Left forelimb (tissue), 1 donor: ENCODE data around the gene TWSG1.
A peak's percentile ranks its signal among the peaks of the same experiment; 100 is the strongest.

Source experiments
- DNase-seq: peaks from one replicate; pipeline ENCODE4 v3.0.0-alpha.2; 2018; ENCODE audit warnings: low spot score

The TWSG1 gene

GRCh38 chr18:9334329-9334972, at the start of gene TWSG1:
TSS of gene TWSG1 (plus strand) at chr18:9334773. CDS start at chr18:9337230, 2,457 bp downstream.
- peak; percentile 98 for DNase-seq

DNA sequence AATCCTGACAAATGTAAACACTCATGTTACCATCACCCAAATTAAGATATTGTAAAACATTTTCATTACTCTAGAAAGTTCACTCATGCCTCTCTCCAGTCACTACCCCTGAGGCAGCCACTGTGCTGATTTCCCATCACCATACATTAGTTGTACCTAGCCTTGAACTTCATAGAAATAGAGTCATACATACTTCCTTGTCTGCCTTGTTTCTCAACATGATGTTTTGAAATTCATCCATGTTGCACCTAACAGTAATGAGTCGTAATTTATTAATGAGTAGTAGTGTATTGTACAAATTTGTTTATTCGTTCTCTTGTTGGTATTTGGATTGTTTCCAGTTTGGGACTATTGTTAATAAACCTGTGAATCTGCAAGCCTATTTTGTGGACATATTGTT, 49.0 kb upstream of the TWSG1 start:
- no peak for DNase-seq

DNA sequence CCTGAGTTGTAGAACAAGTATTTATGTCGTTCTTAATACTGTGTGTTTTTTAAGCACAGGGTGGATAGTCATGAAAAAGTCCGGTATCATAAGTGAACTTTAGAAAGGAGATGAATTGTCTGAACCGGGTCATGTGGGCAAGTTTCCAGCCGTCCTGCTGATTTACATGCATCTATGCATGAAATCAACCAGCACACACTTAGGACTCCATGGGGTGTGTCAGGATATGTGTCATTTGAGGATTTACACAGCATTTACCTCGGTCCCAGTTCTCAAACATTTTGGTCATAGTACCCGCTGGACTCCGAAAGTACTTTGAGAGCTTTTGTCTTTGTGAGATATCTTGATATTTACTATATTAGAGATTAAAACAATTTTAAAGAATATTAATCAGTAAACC, 47.5 kb upstream of the TWSG1 start:
- DNase-seq = no peak

GRCh38 chr18:9289698-9290097, 44.9 kb upstream of the TWSG1 start:
- no peak for DNase-seq

DNA sequence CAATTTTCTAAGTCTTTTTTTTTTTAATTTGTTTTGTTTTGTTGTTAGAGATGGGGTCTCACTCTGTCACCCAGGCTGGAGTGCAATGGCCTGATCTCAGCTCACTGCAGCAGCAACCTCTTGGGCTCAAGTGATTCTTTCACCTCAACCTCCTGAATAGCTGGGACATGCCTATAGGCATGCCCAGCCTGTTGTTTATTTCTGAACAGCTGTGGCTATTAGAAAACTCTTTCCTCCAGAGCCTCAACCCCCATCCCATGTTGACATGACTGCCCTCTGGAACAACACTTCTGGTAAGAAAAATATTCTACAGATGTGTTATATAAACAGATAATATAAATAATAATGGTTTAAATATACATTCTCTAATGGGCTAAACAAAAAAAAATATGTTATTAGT, 44.4 kb upstream of the TWSG1 start:
- no peak for DNase-seq

- DNase-seq = no peak
Observed at GRCh38 chr18:9292047-9292446, 42.5 kb upstream of the TWSG1 start.

DNA sequence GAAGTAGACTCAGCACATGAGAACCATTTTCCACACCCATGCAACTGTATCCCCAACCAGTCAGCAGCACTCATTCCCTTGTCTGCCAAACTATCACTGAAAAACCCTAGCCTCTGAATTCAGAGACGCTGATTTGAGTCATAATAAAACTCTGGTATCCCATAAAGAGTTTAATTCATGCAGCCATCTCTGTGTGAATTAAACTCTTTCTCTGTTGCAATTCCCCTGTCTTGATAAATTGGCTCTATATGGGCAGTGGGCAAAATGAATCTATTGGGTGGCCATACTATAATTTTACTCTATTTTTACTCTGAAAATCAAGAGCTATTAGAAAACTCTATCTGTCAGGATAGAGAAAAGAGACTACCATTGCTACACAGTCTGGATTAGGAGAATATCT, 40.6 kb upstream of the TWSG1 start:
- no peak for DNase-seq

- no peak for DNase-seq
Observed at GRCh38 chr18:9296233-9297006, 38.2 kb upstream of the TWSG1 start.

GRCh38 chr18:9297007-9297393, 37.6 kb upstream of the TWSG1 start:
- no peak for DNase-seq

DNA sequence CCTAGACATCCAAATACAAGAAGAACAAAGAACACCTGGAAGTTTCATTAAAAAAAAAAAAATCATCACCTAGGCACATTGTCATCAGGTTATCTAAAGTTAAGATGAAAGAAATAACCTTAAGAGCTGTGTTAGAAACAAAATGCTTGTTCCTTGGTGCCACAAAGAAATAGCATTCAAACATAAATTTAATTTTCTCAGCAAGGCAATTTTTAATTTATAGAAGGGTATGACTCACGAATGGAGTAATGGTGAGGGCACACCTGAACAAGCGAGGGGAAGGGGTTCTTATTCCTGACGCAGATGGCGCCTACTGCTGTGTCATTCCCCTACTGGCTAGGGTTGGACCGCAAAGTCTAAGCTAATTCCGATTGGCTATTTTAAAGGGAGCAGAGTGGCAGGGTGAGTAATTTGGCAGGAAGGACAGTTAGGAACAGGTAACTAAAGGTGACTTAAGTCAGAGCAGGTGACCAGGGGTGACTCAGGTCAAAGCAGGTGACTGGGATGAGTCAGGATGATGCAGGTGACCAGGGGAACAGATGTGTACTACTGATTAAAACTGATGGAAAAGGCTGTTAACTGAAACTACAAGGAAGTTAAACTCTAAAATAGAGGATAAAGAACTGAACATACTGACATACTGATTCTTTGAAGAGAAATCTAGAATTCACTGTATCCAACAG, 30.0 kb upstream of the TWSG1 start:
- DNase-seq = no peak

DNA sequence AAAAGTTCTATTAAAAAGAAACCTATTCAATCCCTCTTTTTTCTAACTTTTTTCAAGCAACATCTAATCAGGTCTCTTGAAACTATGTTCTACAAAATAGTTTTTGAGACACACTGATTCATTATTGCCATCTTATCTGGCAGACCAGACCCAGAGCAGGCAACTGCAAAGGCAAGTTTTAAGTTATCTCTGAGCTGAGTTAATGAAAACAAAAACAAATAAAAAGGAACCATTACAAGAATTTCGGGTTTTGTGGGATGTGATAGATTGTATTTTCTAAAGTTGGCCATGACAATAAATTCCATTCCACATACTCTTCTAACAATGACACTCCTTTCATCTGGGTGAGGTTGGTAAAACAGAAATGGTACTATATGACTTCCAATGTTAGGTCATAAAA, 15.2 kb upstream of the TWSG1 start:
- DNase-seq = no peak

DNA sequence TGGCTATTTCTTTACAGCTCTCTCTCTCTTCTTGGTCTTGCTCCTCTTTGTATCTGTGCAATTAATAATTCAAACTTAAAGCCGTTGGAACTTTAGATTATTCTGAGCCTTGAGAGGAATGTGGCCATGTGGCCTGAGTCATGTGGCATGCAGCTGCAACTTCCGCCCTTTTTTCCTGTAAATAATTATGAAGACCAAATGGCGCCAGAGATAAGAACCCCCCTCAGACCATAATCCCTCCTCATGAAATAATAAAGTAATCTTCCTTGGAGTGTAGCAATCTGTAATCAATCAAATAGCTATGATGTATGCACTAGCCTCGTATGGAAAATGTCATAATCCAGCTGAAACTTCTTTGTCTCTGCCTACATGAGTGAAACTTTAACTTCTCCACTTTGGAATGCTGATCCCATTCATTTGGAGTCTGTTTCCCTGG, 13.5 kb upstream of the TWSG1 start:
- DNase-seq = no peak

- no peak for DNase-seq
Observed at GRCh38 chr18:9321736-9322135, 12.8 kb upstream of the TWSG1 start.

- no peak for DNase-seq
Observed at GRCh38 chr18:9322744-9323143, 11.8 kb upstream of the TWSG1 start.

DNA sequence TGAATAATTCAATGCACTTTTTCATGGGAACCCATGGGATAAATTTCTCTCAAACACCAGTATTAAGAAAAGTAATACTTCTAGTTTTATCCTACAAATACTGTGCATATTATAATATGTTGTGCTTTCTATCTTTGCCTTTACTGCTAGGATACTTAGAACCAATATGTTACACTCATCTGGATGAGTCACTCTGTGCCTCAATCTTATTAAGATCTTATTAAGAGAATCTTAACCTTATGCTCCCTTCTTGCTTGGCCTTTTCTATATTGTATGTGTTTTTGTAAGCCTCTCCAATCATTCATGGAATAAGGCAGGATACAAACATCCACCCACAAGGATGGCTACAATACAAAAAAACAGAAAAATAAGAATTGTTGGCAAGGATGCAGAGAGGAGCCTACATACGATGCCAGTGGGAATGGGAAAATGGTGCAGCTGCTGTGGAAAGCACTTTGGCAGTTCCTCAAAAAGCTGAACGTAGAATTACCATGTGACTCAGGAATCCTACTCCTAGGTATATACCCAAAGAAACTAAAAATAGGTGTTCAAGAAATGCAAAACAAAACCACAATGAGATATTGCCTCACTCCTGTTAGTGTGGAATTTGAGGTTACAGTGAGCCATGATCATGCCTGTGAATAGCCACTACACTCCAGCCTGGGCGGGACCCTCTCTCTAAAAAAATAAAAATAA, 10.7 kb upstream of the TWSG1 start:
- DNase-seq = no peak

GRCh38 chr18:9325716-9326115, 8.9 kb upstream of the TWSG1 start:
- no peak for DNase-seq

- DNase-seq = no peak
Observed at GRCh38 chr18:9328776-9329175, 5.8 kb upstream of the TWSG1 start.

GRCh38 chr18:9329471-9329870, 5.1 kb upstream of the TWSG1 start:
- no peak for DNase-seq

- DNase-seq = no peak
Observed at GRCh38 chr18:9330419-9330818, 4.2 kb upstream of the TWSG1 start.

- peak; percentile 64 for DNase-seq
Observed at GRCh38 chr18:9333441-9334328, 888 bp upstream of the TWSG1 start.

DNA sequence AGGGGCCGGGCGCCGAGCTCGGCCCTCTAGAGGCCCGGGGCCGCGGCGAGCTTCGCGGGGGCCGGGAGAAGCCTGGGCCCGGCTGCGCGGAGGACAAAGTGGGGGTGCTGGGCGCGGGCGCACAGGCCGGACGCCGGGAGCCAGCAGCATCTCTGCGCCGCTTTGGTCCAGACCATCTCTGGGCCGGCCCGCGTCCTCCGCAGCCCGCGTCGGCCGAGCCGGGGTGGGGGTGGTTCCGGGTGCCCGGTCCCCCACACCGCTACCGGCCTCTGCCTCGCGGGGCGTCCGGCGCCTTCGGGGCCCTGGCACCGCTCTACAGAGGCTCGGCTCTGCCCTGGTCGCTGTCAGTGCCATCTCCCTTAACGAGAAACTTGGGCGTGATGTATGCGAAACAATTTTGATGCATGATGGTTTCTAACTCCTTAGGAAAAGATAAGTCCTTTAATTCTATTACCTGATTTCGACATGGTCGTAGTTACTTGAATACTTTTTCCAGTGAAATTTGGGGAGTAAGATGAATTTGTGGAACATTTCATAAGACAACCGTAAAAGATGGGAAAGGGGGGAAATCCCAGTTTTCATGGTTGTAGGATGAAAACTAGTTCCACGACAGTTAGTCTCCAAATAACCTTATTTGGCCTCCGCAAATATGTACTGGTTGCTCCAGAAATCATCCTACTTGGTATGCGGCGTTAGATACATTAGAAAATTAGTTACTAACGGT, 562 bp downstream of the TWSG1 start:
- DNase-seq = no peak
